Gastroesophageal sphincter (tissue), 3 donors: ENCODE results near the gene FOXO6.

ENCODE experiments used
- EP300 ChIP-seq: sonication (generic); formaldehyde crosslinking; IDR thresholded peaks from one replicate; pipeline ENCODE4 v1.6.1; 2017; ENCODE audit warnings: antibody characterized with exemption, mild to moderate bottlenecking
- POLR2A ChIP-seq, 2 donors: fragments of 450-650 bp; IDR thresholded peaks; one replicate each; pipeline ENCODE4 v1.6.1; 2017; ENCODE audit warnings: antibody characterized with exemption in 2 of 2, mild to moderate bottlenecking in 2 of 2, moderate library complexity in 1 of 2
- POLR2AphosphoS5 ChIP-seq: sonication (generic); formaldehyde crosslinking; IDR thresholded peaks from one replicate; pipeline ENCODE4 v1.6.1; 2017; ENCODE audit warnings: antibody characterized with exemption
- TF ChIP-seq, protein P1 (sequence below), 4 experiments: fragments of 200-600 bp in 2 of 4; fragments of 450-650 bp in 2 of 4; sonication (generic) in 1 of 4; IDR thresholded peaks; one replicate each; pipeline ENCODE4 v1.5.1; 2017 to 2019; ENCODE audit warnings: antibody characterized with exemption in 4 of 4, mild to moderate bottlenecking in 2 of 4, moderate library complexity in 2 of 4

DNA sequence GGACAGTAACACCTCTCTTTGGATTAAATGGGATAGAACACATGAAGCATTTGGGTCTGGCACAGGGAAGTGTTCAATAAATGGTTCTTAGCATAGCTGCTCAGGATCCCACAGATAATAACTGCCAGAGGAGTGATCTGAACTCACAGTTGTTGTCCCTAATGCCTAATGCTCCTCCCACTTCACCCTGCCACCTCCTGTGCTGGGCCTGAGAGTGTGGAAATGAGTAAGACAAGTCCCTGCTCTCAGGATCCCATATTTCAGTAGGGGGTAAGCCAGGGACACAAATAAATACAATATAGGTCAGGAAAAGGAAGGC, 19.9 kb upstream of the FOXO6 start:
- TF ChIP-seq POLR2A (IDR thresholded peaks at IDR 0.05) (no peak), EP300 (no peak), POLR2AphosphoS5 (no peak)
- TF ChIP-seq, protein P1, sequence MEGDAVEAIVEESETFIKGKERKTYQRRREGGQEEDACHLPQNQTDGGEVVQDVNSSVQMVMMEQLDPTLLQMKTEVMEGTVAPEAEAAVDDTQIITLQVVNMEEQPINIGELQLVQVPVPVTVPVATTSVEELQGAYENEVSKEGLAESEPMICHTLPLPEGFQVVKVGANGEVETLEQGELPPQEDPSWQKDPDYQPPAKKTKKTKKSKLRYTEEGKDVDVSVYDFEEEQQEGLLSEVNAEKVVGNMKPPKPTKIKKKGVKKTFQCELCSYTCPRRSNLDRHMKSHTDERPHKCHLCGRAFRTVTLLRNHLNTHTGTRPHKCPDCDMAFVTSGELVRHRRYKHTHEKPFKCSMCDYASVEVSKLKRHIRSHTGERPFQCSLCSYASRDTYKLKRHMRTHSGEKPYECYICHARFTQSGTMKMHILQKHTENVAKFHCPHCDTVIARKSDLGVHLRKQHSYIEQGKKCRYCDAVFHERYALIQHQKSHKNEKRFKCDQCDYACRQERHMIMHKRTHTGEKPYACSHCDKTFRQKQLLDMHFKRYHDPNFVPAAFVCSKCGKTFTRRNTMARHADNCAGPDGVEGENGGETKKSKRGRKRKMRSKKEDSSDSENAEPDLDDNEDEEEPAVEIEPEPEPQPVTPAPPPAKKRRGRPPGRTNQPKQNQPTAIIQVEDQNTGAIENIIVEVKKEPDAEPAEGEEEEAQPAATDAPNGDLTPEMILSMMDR (IDR thresholded peaks at IDR 0.05): no peak
